Lower leg skin (tissue), 3 donors: Measurements from ENCODE around the gene PCDH17.

Source experiments
- CTCF ChIP-seq, 3 donors: fragments of 450-650 bp; IDR thresholded peaks; one replicate each; pipeline ENCODE4 v1.5.1; 2016; ENCODE audit warnings: antibody characterized with exemption in 3 of 3, mild to moderate bottlenecking in 3 of 3, moderate library complexity in 2 of 3
- POLR2A ChIP-seq, 2 donors: fragments of 450-650 bp; IDR thresholded peaks; one replicate each; pipeline ENCODE4 v1.6.1; 2016 to 2017; ENCODE audit warnings: antibody characterized with exemption in 2 of 2, mild to moderate bottlenecking in 1 of 2, moderate library complexity in 1 of 2

DNA sequence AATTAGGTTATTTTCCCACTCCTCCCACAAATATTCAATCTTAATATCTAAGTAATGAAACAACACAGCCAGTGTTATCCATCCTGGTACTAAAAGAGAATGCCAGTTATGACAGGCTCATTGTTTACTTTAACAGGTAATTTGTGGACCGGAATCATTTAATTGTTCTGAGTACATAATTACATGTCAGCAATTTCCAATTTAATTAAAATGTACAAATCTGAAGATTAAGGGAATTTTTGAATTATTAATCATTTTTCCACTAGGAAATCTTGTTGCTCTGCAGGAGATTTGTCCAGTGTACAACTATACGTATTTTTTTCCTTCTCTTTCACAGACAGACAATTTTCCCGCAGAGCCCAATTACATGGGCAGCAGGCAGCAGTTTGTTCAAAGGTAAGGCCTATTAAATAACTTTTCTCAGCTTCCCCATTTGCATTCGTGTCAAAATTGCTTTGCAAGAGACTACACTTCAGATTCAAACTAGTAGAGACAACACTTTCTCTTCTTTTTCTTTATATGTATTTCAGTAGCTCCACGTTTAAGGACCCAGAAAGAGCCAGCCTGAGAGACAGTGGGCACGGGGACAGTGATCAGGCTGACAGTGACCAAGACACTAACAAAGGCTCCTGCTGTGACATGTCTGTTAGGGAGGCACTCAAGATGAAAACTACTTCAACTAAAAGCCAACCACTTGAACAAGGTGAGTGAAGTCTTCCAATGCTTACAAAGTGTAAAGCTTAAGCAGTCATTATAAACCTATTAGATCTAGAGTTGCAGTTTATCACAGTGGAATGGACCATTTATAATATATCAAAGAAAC lies 34.8 kb downstream of the PCDH17 start:
- TF ChIP-seq CTCF (IDR thresholded peaks at IDR 0.05) (no peak), POLR2A (IDR thresholded peaks at IDR 0.05) (no peak)
